Endothelial cell of umbilical vein (primary cell): ENCODE measurements around the gene NR1H3. TPM values are rescaled to one million over a fixed set of nuclear protein-coding genes. Genes with fewer than 3 reads are reported as not detected.

ENCODE experiments used
- BruUV-seq: library from RNA; stranded (reverse); fragments of 400-500 nt; replicated peaks from 2 replicates; lab custom pipeline; 2021; lab: Mats Ljungman, UMichigan
- CTCF ChIA-PET: fragments of 300-600, 350-600 bp; sonication (Branson Sonifier 250); formaldehyde crosslinking; loops from one replicate; lab custom pipeline; 2021; ENCODE audit warnings: antibody characterized with exemption, inconsistent platforms; lab: Charles Lee
- POLR2A ChIA-PET: fragments of 300-600, 350-600 bp; sonication (Branson Sonifier 250); formaldehyde crosslinking; loops from one replicate; lab custom pipeline; 2021; ENCODE audit warnings: antibody characterized with exemption, inconsistent platforms; lab: Charles Lee
- DNase-seq: peaks from one replicate; pipeline ENCODE4 v3.0.0-alpha.2; 2011; ENCODE audit warnings: low read depth, low spot score
- FAIRE-seq: peaks from 2 replicates; lab custom pipeline; 2011; peaks lifted over from hg19 to GRCh38; lab: Jason Lieb, UNC
- H2AFZ ChIP-seq: 2 replicates; pipeline ENCODE4 v1.6.0; 2012; ENCODE audit warnings: low read depth, low read length, control low read depth, inconsistent platforms
- H3K27ac ChIP-seq: 2 replicates; pipeline ENCODE4 v1.5.1; 2011; ENCODE audit warnings: low read depth, mild to moderate bottlenecking, control low read depth, low read length, moderate library complexity; ENCODE audit not compliant: insufficient read depth
- H3K27me3 ChIP-seq, 2 experiments: 2 replicates each; pipeline versions ENCODE4 v1.6.0 to v1.6.1; 2011; ENCODE audit warnings: low read length in 2 of 2, mixed read lengths in 1 of 2; ENCODE audit not compliant: control insufficient read depth in 2 of 2, insufficient read depth in 2 of 2
- H3K36me3 ChIP-seq, 2 experiments: 2 replicates in 1 of 2; 3 replicates in 1 of 2; pipeline ENCODE4 v1.5.1; 2011; ENCODE audit warnings: low read length in 2 of 2, mild to moderate bottlenecking in 1 of 2, moderate library complexity in 1 of 2; ENCODE audit not compliant: control insufficient read depth in 2 of 2, insufficient read depth in 2 of 2; ENCODE audit errors: extremely low read depth in 1 of 2
- H3K4me1 ChIP-seq: 3 replicates; pipeline ENCODE4 v1.5.1; 2011; ENCODE audit warnings: mild to moderate bottlenecking, low read length; ENCODE audit not compliant: control insufficient read depth, insufficient read depth; ENCODE audit errors: extremely low read depth
- H3K4me2 ChIP-seq: 2 replicates; pipeline ENCODE4 v1.6.1; 2011; ENCODE audit warnings: low read length, control low read depth, mixed read lengths; ENCODE audit not compliant: insufficient read depth
- H3K4me3 ChIP-seq, 3 experiments: fragments of 200-600 bp in 1 of 3; sonication (generic), shearing (Covaris generic) in 1 of 3; replicated peaks in 1 of 3; 2 replicates each; pipeline ENCODE4 v1.5.1; 2011 to 2016; ENCODE audit warnings: control low read depth in 3 of 3, low read length in 3 of 3, mild to moderate bottlenecking in 2 of 3, inconsistent platforms in 1 of 3, low read depth in 1 of 3, moderate library complexity in 1 of 3; ENCODE audit not compliant: insufficient read depth in 1 of 3
- H3K79me2 ChIP-seq: 2 replicates; pipeline ENCODE4 v1.6.0; 2012; ENCODE audit warnings: low read length, inconsistent platforms; ENCODE audit not compliant: control insufficient read depth, insufficient read depth
- H3K9ac ChIP-seq: replicated peaks from 2 replicates; pipeline ENCODE3; 2011; ENCODE audit warnings: low read length, control low read depth; ENCODE audit not compliant: insufficient read depth; ENCODE audit errors: extremely low read depth
- H3K9me1 ChIP-seq: replicated peaks from 3 replicates; pipeline ENCODE4 v1.6.0; 2011; ENCODE audit warnings: mild to moderate bottlenecking, low read length; ENCODE audit not compliant: control insufficient read depth, insufficient read depth; ENCODE audit errors: extremely low read depth
- H3K9me3 ChIP-seq: replicated peaks from 2 replicates; pipeline ENCODE4 v1.5.1; 2012; ENCODE audit warnings: low read length, inconsistent platforms; ENCODE audit not compliant: control insufficient read depth, insufficient read depth
- H4K20me1 ChIP-seq: replicated peaks from 2 replicates; pipeline ENCODE3; 2011; ENCODE audit warnings: mild to moderate bottlenecking, low read length; ENCODE audit not compliant: control insufficient read depth, insufficient read depth; ENCODE audit errors: extremely low read depth
- CTCF ChIP-seq, 2 donors: IDR thresholded peaks; 1 replicate in 1 of 2; 2 replicates in 1 of 2; pipeline ENCODE4 v1.5.1; 2011; ENCODE audit warnings: low read length in 2 of 2, mild to moderate bottlenecking in 2 of 2, moderate library complexity in 2 of 2, control low read depth in 1 of 2, inconsistent platforms in 1 of 2, low read depth in 1 of 2; ENCODE audit not compliant: insufficient read depth in 1 of 2; ENCODE audit errors: extremely low read depth in 1 of 2
- EZH2 ChIP-seq: IDR thresholded peaks from 2 replicates; pipeline ENCODE4 v1.6.1; 2012; ENCODE audit warnings: borderline replicate concordance, low read depth, mild to moderate bottlenecking, moderate library complexity, low read length, inconsistent platforms; ENCODE audit not compliant: severe bottlenecking
- FOS ChIP-seq: IDR thresholded peaks from 2 replicates; pipeline ENCODE4 v1.6.1; 2011; ENCODE audit warnings: mild to moderate bottlenecking, low read length, moderate library complexity, borderline replicate concordance; ENCODE audit not compliant: insufficient read depth
- GATA2 ChIP-seq: IDR thresholded peaks from 2 replicates; pipeline ENCODE4 v1.7.0; 2011; ENCODE audit warnings: low read depth, mild to moderate bottlenecking, moderate library complexity, mixed read lengths, low read length; ENCODE audit not compliant: insufficient read length, insufficient read depth
- JUN ChIP-seq: IDR thresholded peaks from 2 replicates; pipeline ENCODE4 v1.6.1; 2011; ENCODE audit warnings: borderline replicate concordance, low read depth; ENCODE audit not compliant: insufficient read length, insufficient read depth
- MAX ChIP-seq: IDR thresholded peaks from 2 replicates; pipeline ENCODE4 v1.6.1; 2011; ENCODE audit not compliant: insufficient read depth, insufficient read length
- MYC ChIP-seq: IDR thresholded peaks from one replicate; pipeline ENCODE4 v1.6.1; 2011; ENCODE audit warnings: mild to moderate bottlenecking, low read depth, low read length
- POLR2A ChIP-seq: IDR thresholded peaks from 2 replicates; pipeline ENCODE4 v1.6.1; 2012; ENCODE audit warnings: low read depth, mild to moderate bottlenecking, control low read depth, low read length
- POLR2AphosphoS5 ChIP-seq: IDR thresholded peaks from 2 replicates; pipeline ENCODE4 v1.6.1; 2012; ENCODE audit warnings: low read depth, mild to moderate bottlenecking, control low read depth, low read length, moderate library complexity; ENCODE audit not compliant: insufficient read depth
- dilution Hi-C: fragments of 300-500 bp; cut with MboI; formaldehyde crosslinking; loops from one replicate; pipeline ENCODE4 v1.15.0; 2019; ENCODE audit warnings: low sequenced_read_pairs; ENCODE audit not compliant: extremely low pct_ligation_motif_present
- intact Hi-C: fragments of 100-400 bp; cut with micrococcal nuclease; formaldehyde crosslinking; loops from one replicate; pipeline ENCODE4 v1.10.0; 2022
- polyA plus RNA-seq, 4 experiments: library from polyadenylated mRNA; depleted of rRNA in 3 of 4; stranded (reverse) in 3 of 4; unstranded in 1 of 4; fragments of >200 nt; gene quantifications; 2 replicates each; pipeline versions ENCODE4 v1.2.1 to v1.2.3, GENCODE V29; 2011 to 2012; ENCODE audit warnings: missing spikeins in 1 of 4
- total RNA-seq: library from RNA; stranded (reverse); gene quantifications from 2 replicates; pipeline ENCODE4 v1.2.3, GENCODE V29; 2021

The NR1H3 gene
- total and polyA plus RNA-seq, 2 donors (not counting 3 experiments of a cell fraction or from before 2014, with no cell fraction given), result 9.8 to 16.3 TPM

GRCh38 chr11:47260366-47260765, 2.6 kb downstream of the NR1H3 start:
- dilution Hi-C loops, result no loop called here
- CTCF ChIA-PET, result interaction anchor here (1.5 to 4.8 kb wide), 8 partner anchors 12 to 81 kb away, joined by 5 to 67 read pairs (median 16); partner anchors contain the start of genes ACP2, ARFGAP2, DDB2 and PACSIN3
- H4K20me1 ChIP-seq, result no peaks in the 10 kb centered on the region

More at GRCh38 chr11:47260366-47260765, 2.6 kb downstream of the NR1H3 start:
- no peak overlapping the region for H3K27ac ChIP-seq
- no peak for FAIRE-seq
- BruUV-seq, result no TSS peak
- no peaks in the 10 kb centered on the region for H3K36me3 ChIP-seq
- H3K27me3 ChIP-seq, result no peaks in the 10 kb centered on the region
- peaks cover 20% of the 10 kb centered on the region for H3K4me1 ChIP-seq
- no peaks in the 10 kb centered on the region for H3K9me1 ChIP-seq
- H3K9me3 ChIP-seq, result no peaks in the 10 kb centered on the region
- intact Hi-C loops, result no loop called here
- POLR2A ChIA-PET, result no interaction called here
- H2AFZ ChIP-seq, result no peak overlapping the region
- no peak overlapping the region for H3K4me3 ChIP-seq
- H3K9ac ChIP-seq, result no peak overlapping the region
- TF ChIP-seq GATA2 (no peak), POLR2AphosphoS5 (no peak), JUN (no peak), FOS (no peak), EZH2 (no peak), POLR2A (no peak), MAX (no peak), MYC (no peak), CTCF (IDR thresholded peaks at IDR 0.05; ENCODE audit: extremely low read depth in 1 of 2, insufficient read depth in 1 of 2, low read depth in 1 of 2, low read length in 2 of 2) (no peak)
- DNase-seq, result no peak
- no peaks in the 10 kb centered on the region for H3K79me2 ChIP-seq
- no peak overlapping the region for H3K4me2 ChIP-seq
